Measurements from ENCODE around the gene MMUT. TPM values are rescaled to one million over a fixed set of nuclear protein-coding genes. Genes with fewer than 3 reads are reported as not detected.

MMUT gene
- polyA plus RNA-seq, 3 donors from 2014 or later: 5.6 to 8.5 (median 8.2) TPM

GRCh38 chr6:49464691-49465090, 1.6 kb upstream of the MMUT start:
- H3K9me3 Mint-ChIP-seq: no peaks in the 10 kb centered on the region
- H3K27me3 Mint-ChIP-seq (ENCODE audit: low read depth in 3 of 3): peaks cover 8 to 12% (median 10%) of the 10 kb centered on the region in 3 donors
- peak overlapping the region in 3 of 6 donors; percentile 4 to 54 (median 20) for H3K27ac Mint-ChIP-seq
- H3K4me1 Mint-ChIP-seq: peaks cover 37 to 56% of the 10 kb centered on the region in 2 donors
- DNase-seq: no peak
- H3K4me3 Mint-ChIP-seq: peak overlapping the region; percentile 4 to 97 (median 49)
- peaks cover 0 to 5% (median 0%) of the 10 kb centered on the region in 3 donors for H3K36me3 Mint-ChIP-seq

- H3K27ac Mint-ChIP-seq: peak overlapping the region; percentile 90 to 99 (median 96)
- H3K36me3 Mint-ChIP-seq: peaks cover 0 to 5% (median 0%) of the 10 kb centered on the region in 3 donors
- peak overlapping the region; percentile 95 to 98 (median 96) for H3K4me3 Mint-ChIP-seq
- no peaks in the 10 kb centered on the region for H3K9me3 Mint-ChIP-seq
- H3K27me3 Mint-ChIP-seq (ENCODE audit: low read depth in 3 of 3): peaks cover 8 to 12% (median 10%) of the 10 kb centered on the region in 3 donors
- H3K4me1 Mint-ChIP-seq: peaks cover 37 to 56% of the 10 kb centered on the region in 2 donors
- DNase-seq: no peak
Observed at GRCh38 chr6:49463612-49463967, 537 bp upstream of the MMUT start.

- Mint-ChIP-seq H3K27me3 (ENCODE audit: low read depth in 3 of 3) (peaks cover 8 to 12% (median 10%) of the 10 kb centered on the region in 3 donors), H3K9me3 (no peaks in the 10 kb centered on the region), H3K36me3 (peaks cover 0 to under 1% (median 0%) of the 10 kb centered on the region in 3 donors), H3K4me3 (peak overlapping the region; percentile 95 to 98 (median 96)), H3K4me1 (peaks cover 37 to 56% of the 10 kb centered on the region in 2 donors), H3K27ac (peak overlapping the region; percentile 90 to 99 (median 96))
- no peak for DNase-seq
Observed at GRCh38 chr6:49462599-49462926, 490 bp downstream of the MMUT start.

- Mint-ChIP-seq H3K27me3 (ENCODE audit: low read depth in 3 of 3) (peaks cover 8 to 12% (median 10%) of the 10 kb centered on the region in 3 donors), H3K9me3 (no peaks in the 10 kb centered on the region), H3K4me1 (peaks cover 37 to 56% of the 10 kb centered on the region in 2 donors)
Observed at GRCh38 chr6:49462071-49462470, 982 bp downstream of the MMUT start.

GRCh38 chr6:49457771-49458170, 5.3 kb downstream of the MMUT start:
- Mint-ChIP-seq H3K36me3 (peaks cover 8 to 9% (median 9%) of the 10 kb centered on the region in 3 donors), H3K27ac (no peak overlapping the region), H3K4me1 (peaks cover 11 to 19% of the 10 kb centered on the region in 2 donors), H3K27me3 (ENCODE audit: low read depth in 3 of 3) (peaks cover under 1 to 6% (median 6%) of the 10 kb centered on the region in 3 donors), H3K9me3 (no peaks in the 10 kb centered on the region), H3K4me3 (no peak overlapping the region)
- no peak for DNase-seq

More at GRCh38 chr6:49462071-49462470, 982 bp downstream of the MMUT start:
- peaks cover 4% of the 10 kb centered on the region in 3 donors for H3K36me3 Mint-ChIP-seq
- H3K27ac Mint-ChIP-seq: peak overlapping the region; percentile 90 to 99 (median 96)
- H3K4me3 Mint-ChIP-seq: peak overlapping the region; percentile 95 to 98 (median 96)
- no peak for DNase-seq

- Mint-ChIP-seq H3K36me3 (peaks cover 9 to 20% (median 13%) of the 10 kb centered on the region in 3 donors), H3K9me3 (no peaks in the 10 kb centered on the region), H3K4me3 (no peak overlapping the region), H3K27ac (peak overlapping the region in 1 of 6 donors; percentile 49), H3K4me1 (no peaks in the 10 kb centered on the region), H3K27me3 (ENCODE audit: low read depth in 3 of 3) (peaks cover 0 to 2% (median 0%) of the 10 kb centered on the region in 3 donors)
- DNase-seq: no peak
Observed at GRCh38 chr6:49454787-49455709, 8.0 kb downstream of the MMUT start.

GRCh38 chr6:49453221-49453620, 9.8 kb downstream of the MMUT start:
- DNase-seq: no peak
- no peaks in the 10 kb centered on the region for H3K4me1 Mint-ChIP-seq

GRCh38 chr6:49430866-49431265, 32.2 kb downstream of the MMUT start:
- H3K4me3 Mint-ChIP-seq: no peak overlapping the region
- no peak overlapping the region for H3K27ac Mint-ChIP-seq
- H3K36me3 Mint-ChIP-seq: peaks cover 31 to 57% (median 44%) of the 10 kb centered on the region in 3 donors
- H3K9me3 Mint-ChIP-seq: no peaks in the 10 kb centered on the region
- peaks cover 0 to 2% (median 0%) of the 10 kb centered on the region in 3 donors for H3K27me3 Mint-ChIP-seq (ENCODE audit: low read depth in 3 of 3)
- H3K4me1 Mint-ChIP-seq: no peaks in the 10 kb centered on the region
- DNase-seq: no peak

More at GRCh38 chr6:49453221-49453620, 9.8 kb downstream of the MMUT start:
- H3K9me3 Mint-ChIP-seq: no peaks in the 10 kb centered on the region
- no peak overlapping the region for H3K4me3 Mint-ChIP-seq
- no peak overlapping the region for H3K27ac Mint-ChIP-seq
- H3K36me3 Mint-ChIP-seq: peaks cover 12 to 28% (median 20%) of the 10 kb centered on the region in 3 donors
- H3K27me3 Mint-ChIP-seq (ENCODE audit: low read depth in 3 of 3): peaks cover 0 to 2% (median 0%) of the 10 kb centered on the region in 3 donors

- Mint-ChIP-seq H3K36me3 (peaks cover 25 to 52% (median 37%) of the 10 kb centered on the region in 3 donors), H3K9me3 (no peaks in the 10 kb centered on the region), H3K4me3 (no peak overlapping the region), H3K27me3 (ENCODE audit: low read depth in 3 of 3) (peaks cover 0 to 2% (median 0%) of the 10 kb centered on the region in 3 donors), H3K27ac (peak overlapping the region in 1 of 6 donors; percentile 30), H3K4me1 (no peaks in the 10 kb centered on the region)
- DNase-seq: no peak
Observed at GRCh38 chr6:49430187-49430586, 32.9 kb downstream of the MMUT start.

GRCh38 chr6:49423817-49424216, 39.2 kb downstream of the MMUT start:
- no peaks in the 10 kb centered on the region for H3K4me1 Mint-ChIP-seq
- H3K4me3 Mint-ChIP-seq: no peak overlapping the region
- DNase-seq: no peak
- H3K36me3 Mint-ChIP-seq: peaks cover 0 to 14% (median 13%) of the 10 kb centered on the region in 3 donors
- peaks cover 0 to 1% (median 0%) of the 10 kb centered on the region in 3 donors for H3K27me3 Mint-ChIP-seq (ENCODE audit: low read depth in 3 of 3)
- no peaks in the 10 kb centered on the region for H3K9me3 Mint-ChIP-seq
- no peak overlapping the region for H3K27ac Mint-ChIP-seq

- DNase-seq: no peak
- H3K4me3 Mint-ChIP-seq: no peak overlapping the region
- peaks cover 0 to 6% (median 4%) of the 10 kb centered on the region in 3 donors for H3K27me3 Mint-ChIP-seq (ENCODE audit: low read depth in 3 of 3)
- no peaks in the 10 kb centered on the region for H3K36me3 Mint-ChIP-seq
- H3K9me3 Mint-ChIP-seq: no peaks in the 10 kb centered on the region
- H3K27ac Mint-ChIP-seq: no peak overlapping the region
- no peaks in the 10 kb centered on the region for H3K4me1 Mint-ChIP-seq
Observed at GRCh38 chr6:49416195-49416594, 46.9 kb downstream of the MMUT start.

- Mint-ChIP-seq H3K4me3 (no peak overlapping the region), H3K4me1 (no peaks in the 10 kb centered on the region), H3K9me3 (no peaks in the 10 kb centered on the region), H3K27ac (no peak overlapping the region), H3K27me3 (ENCODE audit: low read depth in 3 of 3) (peaks cover 0 to 4% (median 4%) of the 10 kb centered on the region in 3 donors), H3K36me3 (no peaks in the 10 kb centered on the region)
- no peak for DNase-seq
Observed at GRCh38 chr6:49415358-49415757, 47.7 kb downstream of the MMUT start.

- no peaks in the 10 kb centered on the region for H3K4me1 Mint-ChIP-seq
- no peaks in the 10 kb centered on the region for H3K36me3 Mint-ChIP-seq
- no peak overlapping the region for H3K27ac Mint-ChIP-seq
- H3K27me3 Mint-ChIP-seq (ENCODE audit: low read depth in 3 of 3): peaks cover 0 to 4% (median 2%) of the 10 kb centered on the region in 3 donors
- H3K9me3 Mint-ChIP-seq: no peaks in the 10 kb centered on the region
- no peak overlapping the region for H3K4me3 Mint-ChIP-seq
- no peak for DNase-seq
Observed at GRCh38 chr6:49410564-49410963, 52.5 kb downstream of the MMUT start.

- no peaks in the 10 kb centered on the region for H3K9me3 Mint-ChIP-seq
- no peaks in the 10 kb centered on the region for H3K36me3 Mint-ChIP-seq
- H3K4me3 Mint-ChIP-seq: no peak overlapping the region
- H3K4me1 Mint-ChIP-seq: no peaks in the 10 kb centered on the region
- no peak overlapping the region for H3K27ac Mint-ChIP-seq
- peak in 2 of 3 donors; percentile 7 to 14 for DNase-seq
- H3K27me3 Mint-ChIP-seq (ENCODE audit: low read depth in 3 of 3): peaks cover 0 to 4% (median 2%) of the 10 kb centered on the region in 3 donors
Observed at GRCh38 chr6:49409951-49410542, 53.0 kb downstream of the MMUT start.
